Stimulated activated CD8-positive, alpha-beta memory T cell treated with anti-CD3 and anti-CD28 coated beads, Interleukin-7, amount 100 ng/mL, for 4 hours (primary cell): ENCODE results near the gene FRG1.
"Not testable (repeated sequence)": the region's sequence is repeated elsewhere in the genome, so short reads cannot be mapped to it uniquely, and the experiment has no call there.

ENCODE experiments used
- DNase-seq, 2 donors: peaks; one replicate each; pipeline ENCODE4 v3.0.0-alpha.2; 2020; ENCODE audit warnings: low read depth in 2 of 2

The FRG1 gene

GRCh38 chr4:189985651-189986243 lies 45.1 kb downstream of the FRG1 start:
- not testable (repeated sequence) for DNase-seq

DNA sequence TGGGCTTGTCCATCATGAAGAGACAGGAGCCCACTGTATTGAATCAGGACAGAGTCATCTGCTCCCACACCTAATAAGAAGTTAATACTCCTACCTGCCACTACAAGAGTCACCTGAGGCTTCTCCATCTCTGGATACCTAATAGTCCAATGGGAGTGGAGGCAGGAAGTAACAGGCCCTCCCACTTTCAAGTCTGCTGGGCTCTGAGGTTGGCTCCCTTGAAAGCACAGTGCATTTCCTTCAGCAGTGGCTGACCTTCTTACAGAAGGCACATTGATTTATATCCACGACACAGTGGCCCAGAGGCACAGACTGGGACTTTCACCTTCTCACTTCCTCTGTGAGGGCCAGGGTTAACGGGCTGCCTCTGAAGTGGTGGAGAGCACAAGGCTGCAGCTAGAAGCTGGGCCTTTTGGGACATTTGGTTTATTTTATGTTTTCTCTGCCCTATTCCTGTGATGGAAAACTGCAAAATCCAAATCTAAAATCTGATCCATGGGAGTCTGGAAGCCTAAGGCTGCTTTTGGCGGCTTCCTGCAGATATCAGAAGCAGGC lies 48.3 kb downstream of the FRG1 start:
- DNase-seq = no peak

DNA sequence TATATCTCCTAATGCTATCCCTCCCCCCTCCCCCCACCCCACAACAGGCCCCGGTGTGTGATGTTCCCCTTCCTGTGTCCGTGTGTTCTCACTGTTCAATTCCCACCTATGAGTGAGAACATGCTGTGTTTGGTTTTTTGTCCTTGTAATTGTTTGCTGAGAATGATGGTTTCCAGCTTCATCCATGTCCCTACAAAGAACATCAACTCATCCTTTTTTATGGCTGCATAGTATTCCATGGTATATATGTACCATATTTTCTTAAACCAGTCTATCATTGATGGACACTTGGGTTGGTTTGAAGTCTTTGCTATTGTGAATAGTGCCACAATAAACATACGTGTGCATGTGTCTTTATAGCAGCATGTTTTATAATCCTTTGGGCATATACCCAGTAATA lies 49.3 kb downstream of the FRG1 start:
- not testable (repeated sequence) for DNase-seq
